Stimulated activated CD8-positive, alpha-beta memory T cell treated with anti-CD3 and anti-CD28 coated beads, Interleukin-7, amount 100 ng/mL, for 1 hour (primary cell): ENCODE data around the gene MRPS27.

Source experiments
- DNase-seq, 2 donors: peaks; one replicate each; pipeline ENCODE4 v3.0.0-alpha.2; 2020; ENCODE audit warnings: low read depth in 2 of 2

Gene MRPS27

GRCh38 chr5:72265032-72265877 is 54.8 kb downstream of the MRPS27 start:
- DNase-seq = no peak

GRCh38 chr5:72256536-72256935 is 63.5 kb downstream of the MRPS27 start:
- DNase-seq = no peak

- DNase-seq = no peak
These were observed 64.4 kb downstream of the MRPS27 start for GRCh38 chr5:72255670-72256069.

GRCh38 chr5:72255237-72255636 is 64.8 kb downstream of the MRPS27 start:
- no peak for DNase-seq

GRCh38 chr5:72252574-72253155 is 67.4 kb downstream of the MRPS27 start:
- DNase-seq = no peak

- no peak for DNase-seq
These were observed 68.0 kb downstream of the MRPS27 start for GRCh38 chr5:72252008-72252407.

- DNase-seq = no peak
These were observed 68.7 kb downstream of the MRPS27 start for GRCh38 chr5:72251386-72251785.

- DNase-seq = no peak
These were observed 71.5 kb downstream of the MRPS27 start for GRCh38 chr5:72248410-72248981.

GRCh38 chr5:72246954-72247442 is 73.0 kb downstream of the MRPS27 start:
- no peak for DNase-seq

GRCh38 chr5:72245951-72246532 is 74.0 kb downstream of the MRPS27 start:
- DNase-seq = no peak

GRCh38 chr5:72245546-72245945 is 74.5 kb downstream of the MRPS27 start:
- DNase-seq = no peak

- DNase-seq = no peak
These were observed 75.1 kb downstream of the MRPS27 start for GRCh38 chr5:72244862-72245371.

- no peak for DNase-seq
These were observed 76.3 kb downstream of the MRPS27 start for GRCh38 chr5:72243706-72244105.

- DNase-seq = no peak
These were observed 77.1 kb downstream of the MRPS27 start for GRCh38 chr5:72242796-72243475.

- no peak for DNase-seq
These were observed 78.6 kb downstream of the MRPS27 start for GRCh38 chr5:72241346-72242003.

GRCh38 chr5:72238712-72239445 is 81.2 kb downstream of the MRPS27 start:
- no peak for DNase-seq

GRCh38 chr5:72237879-72238278 is 82.2 kb downstream of the MRPS27 start:
- no peak for DNase-seq

- no peak for DNase-seq
These were observed 82.6 kb downstream of the MRPS27 start for GRCh38 chr5:72237415-72237814.

GRCh38 chr5:72235725-72236124 is 84.3 kb downstream of the MRPS27 start:
- no peak for DNase-seq

GRCh38 chr5:72234868-72235267 is 85.2 kb downstream of the MRPS27 start:
- DNase-seq = no peak
